Measurements from ENCODE around the gene HP.

DNA sequence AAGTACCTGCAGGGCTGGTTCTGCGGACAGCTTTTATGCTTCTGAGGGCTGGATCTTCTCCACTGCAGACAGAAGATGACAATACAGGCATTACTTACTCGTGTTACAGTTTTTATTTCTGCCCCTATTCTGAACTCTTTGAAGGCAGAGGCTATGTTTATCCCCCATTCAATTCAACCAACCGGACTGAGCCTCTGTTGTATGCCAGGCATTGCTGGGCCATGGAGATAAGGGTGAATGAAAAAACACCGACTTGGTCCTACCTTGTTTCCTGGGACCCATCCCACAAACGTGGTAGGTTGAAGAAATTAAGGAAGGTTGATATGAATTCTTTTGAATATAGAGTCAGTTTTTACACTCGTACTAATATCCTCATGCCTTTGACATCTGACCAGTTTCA is 10.0 kb upstream of the HP start:
- no peak for TF ChIP-seq CHD2 (IDR thresholded peaks at IDR 0.05; ENCODE audit: low read depth, low read length)
- TF ChIP-seq HDAC6 (IDR thresholded peaks at IDR 0.05; ENCODE audit: low read depth, low read length), result no peak
- TF ChIP-seq EZH2 (conservative IDR thresholded peaks at IDR 0.05; ENCODE audit: low read depth, low read length), result no peak
- no peak for TF ChIP-seq ETV5 (CRISPR knock-in tag; IDR thresholded peaks at IDR 0.05; ENCODE audit: borderline replicate concordance)
- TF ChIP-seq, protein P1, sequence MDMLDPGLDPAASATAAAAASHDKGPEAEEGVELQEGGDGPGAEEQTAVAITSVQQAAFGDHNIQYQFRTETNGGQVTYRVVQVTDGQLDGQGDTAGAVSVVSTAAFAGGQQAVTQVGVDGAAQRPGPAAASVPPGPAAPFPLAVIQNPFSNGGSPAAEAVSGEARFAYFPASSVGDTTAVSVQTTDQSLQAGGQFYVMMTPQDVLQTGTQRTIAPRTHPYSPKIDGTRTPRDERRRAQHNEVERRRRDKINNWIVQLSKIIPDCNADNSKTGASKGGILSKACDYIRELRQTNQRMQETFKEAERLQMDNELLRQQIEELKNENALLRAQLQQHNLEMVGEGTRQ (IDR thresholded peaks at IDR 0.05; ENCODE audit: low read depth, low read length), result no peak
- TF ChIP-seq, protein P1 (CRISPR knock-in tag; IDR thresholded peaks at IDR 0.05; ENCODE audit: borderline replicate concordance), result no peak
- no peak for TF ChIP-seq RBM39 (IDR thresholded peaks at IDR 0.05; ENCODE audit: low read depth, low read length, poor library complexity, severe bottlenecking)
- no peak for TF ChIP-seq GATAD1 (CRISPR knock-in tag; IDR thresholded peaks at IDR 0.05)
- TF ChIP-seq ZNF773 (CRISPR knock-in tag; IDR thresholded peaks at IDR 0.05; ENCODE audit: borderline replicate concordance), result no peak
- TF ChIP-seq, protein P2, sequence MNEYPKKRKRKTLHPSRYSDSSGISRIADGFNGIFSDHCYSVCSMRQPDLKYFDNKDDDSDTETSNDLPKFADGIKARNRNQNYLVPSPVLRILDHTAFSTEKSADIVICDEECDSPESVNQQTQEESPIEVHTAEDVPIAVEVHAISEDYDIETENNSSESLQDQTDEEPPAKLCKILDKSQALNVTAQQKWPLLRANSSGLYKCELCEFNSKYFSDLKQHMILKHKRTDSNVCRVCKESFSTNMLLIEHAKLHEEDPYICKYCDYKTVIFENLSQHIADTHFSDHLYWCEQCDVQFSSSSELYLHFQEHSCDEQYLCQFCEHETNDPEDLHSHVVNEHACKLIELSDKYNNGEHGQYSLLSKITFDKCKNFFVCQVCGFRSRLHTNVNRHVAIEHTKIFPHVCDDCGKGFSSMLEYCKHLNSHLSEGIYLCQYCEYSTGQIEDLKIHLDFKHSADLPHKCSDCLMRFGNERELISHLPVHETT (CRISPR knock-in tag; conservative IDR thresholded peaks at IDR 0.05), result no peak
- TF ChIP-seq NFYB (CRISPR knock-in tag; IDR thresholded peaks at IDR 0.05), result no peak
- TF ChIP-seq ZFP1 (CRISPR knock-in tag; IDR thresholded peaks at IDR 0.05), result no peak
- TF ChIP-seq SAFB2 (CRISPR knock-in tag; IDR thresholded peaks at IDR 0.05; ENCODE audit: borderline replicate concordance, low read depth), result no peak
- no peak for TF ChIP-seq PHF20 (CRISPR knock-in tag; IDR thresholded peaks at IDR 0.05)
- TF ChIP-seq, protein P3, sequence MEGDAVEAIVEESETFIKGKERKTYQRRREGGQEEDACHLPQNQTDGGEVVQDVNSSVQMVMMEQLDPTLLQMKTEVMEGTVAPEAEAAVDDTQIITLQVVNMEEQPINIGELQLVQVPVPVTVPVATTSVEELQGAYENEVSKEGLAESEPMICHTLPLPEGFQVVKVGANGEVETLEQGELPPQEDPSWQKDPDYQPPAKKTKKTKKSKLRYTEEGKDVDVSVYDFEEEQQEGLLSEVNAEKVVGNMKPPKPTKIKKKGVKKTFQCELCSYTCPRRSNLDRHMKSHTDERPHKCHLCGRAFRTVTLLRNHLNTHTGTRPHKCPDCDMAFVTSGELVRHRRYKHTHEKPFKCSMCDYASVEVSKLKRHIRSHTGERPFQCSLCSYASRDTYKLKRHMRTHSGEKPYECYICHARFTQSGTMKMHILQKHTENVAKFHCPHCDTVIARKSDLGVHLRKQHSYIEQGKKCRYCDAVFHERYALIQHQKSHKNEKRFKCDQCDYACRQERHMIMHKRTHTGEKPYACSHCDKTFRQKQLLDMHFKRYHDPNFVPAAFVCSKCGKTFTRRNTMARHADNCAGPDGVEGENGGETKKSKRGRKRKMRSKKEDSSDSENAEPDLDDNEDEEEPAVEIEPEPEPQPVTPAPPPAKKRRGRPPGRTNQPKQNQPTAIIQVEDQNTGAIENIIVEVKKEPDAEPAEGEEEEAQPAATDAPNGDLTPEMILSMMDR (CRISPR knock-in tag; IDR thresholded peaks at IDR 0.05), result no peak

Measured in HepG2 (cell line).